ENCODE data around the gene FZD4.

GRCh38 chr11:86950661-86950995 is 4.6 kb downstream of the FZD4 start:
- TF ChIP-seq CTCF (IDR thresholded peaks at IDR 0.05): no peak
- no peak for TF ChIP-seq POLR2A (IDR thresholded peaks at IDR 0.05)
- no peak for TF ChIP-seq EP300 (IDR thresholded peaks at IDR 0.05)

Data from sigmoid colon (tissue), 4 donors.